HG03139 (cell line): ENCODE measurements around the gene SLC29A3.

Source experiments
- ATAC-seq: cut with Tn5 transposase; IDR thresholded peaks from one replicate; pipeline ENCODE4 v1.9.1; 2021; ENCODE audit not compliant: unreplicated experiment

SLC29A3 gene

DNA sequence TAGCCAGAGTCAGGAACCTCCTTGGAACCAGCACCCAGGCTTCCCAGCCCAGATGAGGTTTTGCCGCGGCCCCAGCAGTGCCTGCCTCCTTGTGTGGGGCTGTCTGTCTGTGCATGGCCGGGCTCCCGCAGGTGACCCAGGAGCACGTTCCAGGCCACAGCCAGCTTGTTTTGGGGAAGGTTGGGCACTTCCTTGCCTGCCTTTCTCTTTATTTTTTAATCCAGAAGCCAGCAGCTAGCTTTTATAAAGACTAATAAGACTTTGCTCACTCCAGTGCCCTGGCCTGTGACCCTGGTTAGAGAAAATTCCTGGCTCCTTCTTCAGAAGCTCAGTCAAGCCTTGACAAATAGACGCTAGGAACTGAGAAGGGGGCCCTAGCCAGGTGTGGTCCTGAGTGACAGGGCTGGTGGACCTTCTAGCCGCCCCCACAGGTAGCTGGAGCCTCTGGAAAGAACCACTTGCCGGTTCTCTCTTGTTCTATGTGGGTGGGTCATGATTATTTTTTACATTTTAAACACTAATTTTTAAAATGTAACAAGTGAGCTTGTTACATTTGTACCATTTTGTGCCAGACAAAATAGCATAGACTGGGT lies 837 bp downstream of the SLC29A3 start:
- ATAC-seq, result no peak

GRCh38 chr10:71320592-71320991 lies 1.5 kb downstream of the SLC29A3 start:
- ATAC-seq, result no peak

- ATAC-seq, result no peak
Observed at GRCh38 chr10:71321386-71321785, 2.3 kb downstream of the SLC29A3 start.

- ATAC-seq, result no peak
Observed at GRCh38 chr10:71323407-71323806, 4.3 kb downstream of the SLC29A3 start.

DNA sequence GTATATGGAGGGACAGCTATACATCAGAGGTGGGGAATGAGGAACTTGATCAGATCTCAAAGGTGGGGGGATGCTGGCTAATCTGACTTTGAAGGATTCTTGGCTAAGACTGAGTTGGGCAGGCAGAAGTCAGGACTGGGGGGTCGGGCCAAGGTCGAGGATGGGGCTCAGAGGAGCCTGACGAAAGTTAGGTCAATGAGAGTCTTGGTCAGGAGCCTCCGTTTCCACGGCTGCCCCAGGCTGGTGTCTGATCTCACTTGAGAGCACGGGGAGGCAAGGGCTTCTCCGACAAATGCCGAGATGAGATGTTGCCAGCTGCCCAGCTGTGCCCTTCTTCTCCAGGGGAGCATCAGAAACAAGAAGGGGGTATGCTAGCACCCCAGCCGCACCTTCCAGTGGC lies 5.7 kb downstream of the SLC29A3 start:
- no peak for ATAC-seq

GRCh38 chr10:71325267-71325666 lies 6.2 kb downstream of the SLC29A3 start:
- ATAC-seq, result no peak

- no peak for ATAC-seq
Observed at GRCh38 chr10:71326464-71326881, 7.4 kb downstream of the SLC29A3 start.

DNA sequence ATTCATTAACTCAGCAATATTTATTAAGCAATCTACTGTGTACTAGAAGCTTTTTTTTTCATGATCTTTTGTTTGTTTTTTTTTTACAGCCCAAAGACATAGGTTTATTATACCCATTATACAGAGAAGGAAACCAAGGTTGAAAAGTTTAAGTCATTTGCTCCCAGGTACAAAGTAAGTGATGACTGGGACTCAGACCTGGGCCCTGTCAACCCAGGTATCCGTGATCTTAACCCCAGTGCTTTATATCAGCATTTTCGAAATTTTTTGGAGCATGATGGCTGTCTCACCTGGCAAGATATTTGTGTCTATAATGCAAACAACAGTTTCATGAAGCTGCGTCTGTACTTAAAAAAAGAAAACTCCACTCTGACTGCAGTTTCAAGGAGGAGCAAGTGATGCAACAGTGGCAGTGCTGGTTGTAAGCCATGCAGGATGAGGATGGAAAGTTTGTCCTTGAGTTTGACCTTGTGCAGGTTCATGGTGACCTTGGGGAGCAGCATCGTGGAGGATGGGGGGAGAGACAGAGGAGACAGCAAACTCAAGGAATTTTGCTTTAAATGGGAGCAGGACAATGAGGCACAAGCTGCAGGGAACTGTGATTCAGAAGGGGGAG lies 11.8 kb downstream of the SLC29A3 start:
- ATAC-seq, result no peak

DNA sequence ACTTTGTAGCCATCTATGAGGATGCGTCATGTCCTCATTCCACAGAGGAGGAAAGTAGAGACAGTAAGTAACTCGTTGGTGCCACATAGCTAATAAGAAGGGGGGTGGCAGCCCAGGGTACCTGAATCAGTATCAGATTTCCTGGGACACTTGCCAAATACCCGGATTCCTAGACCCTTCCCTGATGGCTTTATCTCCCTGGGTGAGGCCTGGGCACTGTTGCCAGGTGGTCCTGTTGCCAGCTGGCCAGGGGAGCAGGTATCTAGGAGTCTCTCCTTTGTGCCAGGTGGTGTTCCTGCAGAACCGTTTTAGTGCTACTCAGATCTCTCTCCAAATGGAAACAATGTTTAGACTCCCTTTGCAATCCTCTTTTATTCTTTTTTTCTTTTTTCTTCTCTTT lies 12.7 kb downstream of the SLC29A3 start:
- no peak for ATAC-seq

GRCh38 chr10:71332466-71332865 lies 13.4 kb downstream of the SLC29A3 start:
- ATAC-seq, result no peak

GRCh38 chr10:71333129-71333887 lies 14.2 kb downstream of the SLC29A3 start:
- ATAC-seq, result no peak

DNA sequence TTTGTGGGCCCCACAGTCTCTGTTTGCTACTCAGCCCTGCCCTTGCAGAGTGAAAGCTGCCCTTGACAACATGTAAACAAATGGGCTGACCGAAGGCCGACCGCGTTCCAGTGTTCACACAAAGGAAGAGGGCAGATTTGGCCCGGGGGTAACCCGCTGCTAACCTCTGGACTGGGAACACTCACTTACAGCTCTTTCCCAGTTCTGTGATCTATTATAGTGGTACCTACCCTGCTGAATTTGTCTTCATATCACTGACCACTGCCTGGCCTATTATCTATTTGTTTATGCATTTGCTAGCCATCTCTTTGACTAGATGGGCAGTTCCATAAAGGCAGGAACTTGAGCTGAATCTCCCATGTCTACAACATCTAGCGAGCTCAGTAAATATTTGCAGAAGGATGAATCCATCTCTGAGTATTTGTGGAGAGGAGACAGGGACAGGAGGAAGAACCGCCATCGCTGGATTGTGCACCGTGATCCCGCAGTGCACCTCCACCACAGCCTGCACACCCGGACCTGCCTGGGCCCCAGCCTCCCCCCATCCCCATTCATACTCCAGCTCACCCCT lies 15.2 kb downstream of the SLC29A3 start:
- no peak for ATAC-seq

DNA sequence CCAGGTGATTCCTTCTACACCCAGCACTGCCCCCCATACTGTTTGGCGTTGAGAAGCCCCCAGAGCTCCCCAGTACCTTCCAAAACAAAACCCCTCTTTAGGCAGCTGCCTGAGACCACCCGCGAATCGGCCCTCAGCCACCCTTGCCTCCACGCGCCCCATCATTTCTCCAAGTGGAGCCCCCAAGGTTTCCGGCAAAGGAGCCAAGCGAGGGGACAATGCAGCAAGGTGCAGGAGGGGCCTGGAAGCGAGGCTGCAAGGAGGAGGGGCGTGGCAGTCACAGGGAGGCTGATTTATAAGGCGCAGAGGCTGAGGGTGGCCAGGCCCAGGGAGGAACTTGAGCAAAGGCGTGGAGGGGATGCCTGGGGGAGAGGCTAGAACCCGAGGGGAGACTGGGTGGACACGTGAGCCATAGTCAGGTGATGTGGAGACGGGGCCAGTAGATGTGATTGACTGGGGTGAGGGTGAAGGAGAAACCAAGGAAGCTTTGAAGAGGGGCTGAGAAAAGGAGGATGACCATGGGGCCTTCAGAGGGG lies 16.2 kb downstream of the SLC29A3 start:
- ATAC-seq, result no peak

GRCh38 chr10:71336632-71337031 lies 17.6 kb downstream of the SLC29A3 start:
- ATAC-seq, result no peak

- ATAC-seq, result no peak
Observed at GRCh38 chr10:71337219-71337701, 18.2 kb downstream of the SLC29A3 start.

DNA sequence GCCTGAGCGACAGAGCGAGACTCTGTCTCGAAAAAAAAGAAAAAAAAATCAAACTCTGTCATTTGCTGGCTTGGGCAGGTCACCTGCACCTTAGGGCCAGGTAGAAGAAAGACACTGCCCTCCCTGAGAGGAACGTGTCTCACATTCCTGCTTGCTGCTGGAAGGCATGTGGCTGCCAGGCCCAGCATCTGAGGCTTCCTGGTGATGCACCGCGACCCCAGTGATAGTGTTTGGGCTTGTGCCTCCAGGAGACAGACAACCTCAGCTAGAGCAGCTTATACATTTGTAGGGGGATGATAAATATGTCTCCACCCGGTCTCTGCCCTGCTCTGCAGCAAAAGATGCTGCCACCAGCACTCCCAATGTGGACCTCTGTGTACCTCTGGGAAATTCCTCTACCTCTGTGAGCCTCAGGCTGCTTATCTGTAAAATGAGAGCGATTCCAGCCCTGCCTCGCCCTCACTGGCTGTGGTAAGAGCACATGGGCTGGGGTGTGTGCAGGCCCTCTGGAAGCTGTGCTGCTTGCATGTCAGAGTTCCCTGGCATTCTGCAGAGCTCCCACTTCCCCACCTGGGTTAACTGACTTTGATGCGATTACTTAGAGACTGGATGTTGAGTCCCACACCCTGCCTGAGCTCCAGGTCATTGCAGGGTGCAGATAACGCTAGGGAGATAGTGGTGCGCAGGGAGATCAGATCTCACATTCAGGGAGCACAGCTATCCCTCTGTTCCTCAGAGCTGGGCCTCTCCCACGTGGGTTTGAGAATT lies 19.9 kb downstream of the SLC29A3 start:
- no peak for ATAC-seq

GRCh38 chr10:71339796-71340589 lies 20.9 kb downstream of the SLC29A3 start:
- ATAC-seq, result no peak

GRCh38 chr10:71342573-71343391 lies 23.7 kb downstream of the SLC29A3 start:
- no peak for ATAC-seq

- ATAC-seq, result no peak
Observed at GRCh38 chr10:71343392-71343773, 24.3 kb downstream of the SLC29A3 start.
